ENCODE measurements around the gene SPTB. TPM values are rescaled to one million over a fixed set of nuclear protein-coding genes. Genes with fewer than 3 reads are reported as not detected.

SPTB gene
- polyA plus RNA-seq, 4 donors = 13.1 to 19.2 (median 15.3) TPM

DNA sequence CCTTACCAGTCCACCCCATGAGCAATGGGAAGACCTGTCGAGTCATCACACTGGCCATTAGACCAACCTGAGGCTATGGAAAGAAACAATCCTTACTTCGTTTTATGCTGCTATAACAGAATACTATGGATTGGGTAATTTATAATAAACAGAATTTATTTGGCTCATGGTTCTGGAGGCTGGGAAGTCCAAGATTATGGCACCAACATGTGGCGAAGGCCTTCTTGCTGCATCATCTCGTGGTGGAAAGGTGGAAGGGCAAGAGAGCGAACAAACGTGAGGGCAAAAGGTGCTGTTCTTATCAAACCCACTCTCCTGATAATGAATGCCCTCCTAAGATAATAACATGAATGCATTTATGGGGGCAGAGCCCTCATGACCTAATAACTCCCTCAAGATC is 9.6 kb upstream of the SPTB start:
- DNase-seq (ENCODE audit: low read depth in 4 of 4, low spot score in 2 of 4) = no peak

DNA sequence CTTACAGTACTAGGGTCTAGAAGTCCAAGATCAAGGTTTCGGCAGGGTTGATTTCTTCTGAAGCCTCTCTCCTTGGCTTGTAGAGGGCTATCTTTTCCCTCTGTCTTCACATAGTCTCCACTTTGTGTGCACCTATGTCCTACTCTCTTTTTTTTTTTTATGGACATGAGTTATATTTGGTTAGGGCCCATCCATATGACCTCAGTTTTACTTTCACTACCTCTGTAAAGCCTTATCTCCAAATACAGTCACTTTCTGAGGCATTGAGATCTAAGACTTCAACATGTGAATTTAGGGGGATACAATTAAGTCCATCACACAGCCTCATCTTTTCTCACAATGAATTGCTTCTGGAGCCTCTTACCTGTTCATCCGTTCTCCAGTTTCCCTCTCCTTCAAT is 5.9 kb upstream of the SPTB start:
- DNase-seq (ENCODE audit: low read depth in 4 of 4, low spot score in 2 of 4) = no peak

DNA sequence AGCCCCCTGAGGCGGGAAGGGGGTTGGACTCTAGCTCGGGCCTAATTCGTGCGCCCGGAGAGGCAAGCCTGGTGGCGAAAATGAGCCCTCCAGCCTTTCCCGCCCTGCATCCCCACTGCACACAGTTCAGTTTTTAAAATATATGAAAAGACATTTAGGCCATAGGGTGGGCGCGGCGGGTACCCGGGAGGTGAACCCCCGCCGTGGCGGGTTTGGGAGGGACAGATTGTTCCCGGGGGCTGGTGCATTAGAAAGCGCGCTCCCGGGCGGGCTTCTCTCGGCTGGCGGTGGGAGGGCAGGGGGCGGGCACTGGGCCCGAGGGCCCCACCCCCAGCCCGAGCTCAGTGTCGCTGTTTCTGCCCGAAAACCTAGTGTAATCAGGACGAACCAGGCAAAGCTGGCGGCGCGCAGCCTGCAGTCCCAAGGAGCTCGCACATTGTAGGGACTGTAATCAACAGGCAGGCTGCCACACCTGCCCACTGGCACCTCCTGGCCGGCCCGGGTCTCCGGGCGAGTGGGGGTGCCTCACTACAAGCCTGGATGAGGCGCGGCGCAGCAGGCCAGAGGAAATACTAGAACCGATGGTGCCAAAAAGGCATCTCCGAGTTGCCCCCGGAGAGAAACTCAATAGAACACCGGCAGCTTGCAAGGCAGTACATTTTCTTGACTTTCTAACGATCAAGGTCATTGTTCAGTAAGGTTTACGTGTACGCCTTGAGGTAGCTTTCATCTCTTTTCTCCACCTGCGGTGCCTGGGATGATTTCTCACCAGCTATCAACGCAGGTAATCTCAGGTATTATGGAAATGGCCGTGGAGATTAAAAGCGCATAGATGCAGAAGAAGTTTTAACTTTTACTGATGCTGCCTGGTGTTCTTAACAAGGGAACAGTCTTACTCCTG is 764 bp upstream of the SPTB start:
- DNase-seq (ENCODE audit: low read depth in 4 of 4, low spot score in 2 of 4) = no peak

DNA sequence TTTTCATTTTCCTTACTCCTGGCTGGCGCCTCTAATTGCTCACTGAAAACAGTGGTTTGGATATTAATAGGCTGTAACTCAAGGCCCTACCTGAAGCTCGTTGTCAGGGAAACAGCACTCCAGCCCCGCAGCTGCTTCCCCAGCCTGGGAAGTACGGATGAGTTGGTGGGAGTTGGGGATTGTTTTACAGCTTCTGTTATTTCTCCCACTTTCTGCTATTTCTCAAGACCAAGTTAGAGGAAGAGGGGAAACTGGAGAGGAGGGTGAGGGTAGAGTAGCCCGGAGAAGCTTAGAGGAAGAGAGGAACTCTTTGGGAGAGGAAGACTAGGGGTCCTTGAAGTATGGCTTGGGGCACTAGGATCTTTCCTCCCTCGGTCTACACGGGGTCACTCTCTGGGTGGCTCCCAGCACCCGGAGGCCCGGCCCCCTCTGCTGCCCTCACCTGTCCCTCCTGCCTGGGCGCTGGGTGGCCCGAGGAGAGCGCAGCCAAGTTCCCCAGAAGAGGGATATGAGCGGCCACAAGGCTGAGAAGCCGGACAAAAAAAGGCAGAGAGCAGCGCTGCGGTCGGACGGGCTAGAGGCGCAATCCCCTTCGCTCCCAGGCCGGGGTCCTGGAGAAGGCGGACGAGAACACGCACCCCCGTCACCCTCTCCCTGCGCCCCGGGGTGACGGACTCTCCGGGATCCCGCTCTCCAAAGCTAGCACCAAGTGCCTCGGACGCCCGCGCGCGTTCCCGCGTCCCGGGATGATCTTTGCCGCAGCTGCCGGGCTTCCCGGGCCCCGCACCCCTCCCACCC is 671 bp downstream of the SPTB start:
- DNase-seq (ENCODE audit: low read depth in 4 of 4, low spot score in 2 of 4) = no peak

DNA sequence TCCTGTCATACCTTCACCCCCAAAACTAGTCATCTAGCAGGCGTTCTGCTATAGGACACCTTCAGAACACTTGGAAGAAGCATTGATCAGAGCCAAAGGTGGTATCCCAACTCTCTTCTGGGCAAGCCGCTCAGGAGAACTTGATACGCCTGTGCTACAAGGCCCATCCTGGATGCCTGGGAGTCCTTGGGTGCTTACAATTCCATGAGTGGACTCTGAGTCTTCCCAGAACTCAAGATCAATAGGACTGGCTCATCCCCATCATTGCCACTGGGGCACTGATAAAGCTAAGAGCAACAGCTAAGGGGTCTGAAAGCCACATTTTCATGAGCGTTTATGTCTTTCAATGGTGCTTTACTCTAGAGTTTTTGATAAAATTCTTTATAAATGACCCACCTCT is 1.9 kb downstream of the SPTB start:
- no peak for DNase-seq (ENCODE audit: low read depth in 4 of 4, low spot score in 2 of 4)

DNA sequence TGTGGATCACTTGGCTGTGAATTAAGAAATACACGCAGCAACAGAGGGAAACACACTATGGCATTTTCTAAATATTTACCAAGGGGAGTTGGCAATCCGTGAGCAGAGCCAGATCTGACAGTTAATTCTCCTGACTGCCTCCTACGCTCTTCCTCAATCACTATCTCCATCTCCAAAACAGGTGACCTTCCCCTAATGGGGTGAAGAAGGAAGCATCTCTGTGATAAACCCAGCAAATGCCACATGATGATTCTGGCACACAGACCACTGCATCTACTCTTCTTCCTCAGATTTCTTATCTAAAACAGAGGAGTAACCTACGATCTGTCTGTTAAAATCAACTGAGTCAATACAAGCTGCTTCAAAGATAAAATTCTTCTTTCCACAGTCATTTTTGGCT is 4.4 kb downstream of the SPTB start:
- no peak for DNase-seq (ENCODE audit: low read depth in 4 of 4, low spot score in 2 of 4)

DNA sequence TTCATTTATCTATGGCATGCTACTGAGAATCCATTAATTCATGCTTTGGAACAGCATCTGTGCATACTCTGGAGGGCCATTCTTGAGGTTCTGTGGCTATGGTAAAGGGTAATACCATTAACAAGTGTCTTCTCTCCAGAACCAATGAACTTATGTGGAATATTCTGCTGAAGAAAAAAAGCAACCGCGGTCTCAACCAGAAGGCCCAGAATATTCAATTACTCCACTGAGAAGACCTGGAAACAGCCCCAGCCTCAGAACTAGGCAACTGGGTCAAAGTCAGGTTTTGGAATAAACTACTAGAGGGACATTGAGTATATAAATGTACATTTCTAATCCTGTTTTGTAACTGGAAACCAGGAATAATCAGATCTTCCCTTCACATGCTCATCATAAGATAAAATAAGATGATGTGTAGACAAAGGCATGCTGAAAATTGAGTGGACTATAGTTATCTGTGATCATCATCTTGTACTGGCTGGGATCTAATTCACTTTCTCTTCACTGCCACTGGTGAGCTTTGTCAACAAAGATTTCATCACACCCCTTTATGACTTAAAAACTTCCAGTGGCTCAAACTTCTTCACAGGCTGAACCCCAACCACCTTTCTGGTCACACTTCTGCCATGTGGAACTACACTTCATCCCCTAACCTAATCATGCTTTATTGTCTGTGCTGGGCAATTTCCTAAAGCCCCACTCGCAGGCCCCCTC is 6.0 kb downstream of the SPTB start:
- DNase-seq (ENCODE audit: low read depth in 4 of 4, low spot score in 2 of 4) = no peak

DNA sequence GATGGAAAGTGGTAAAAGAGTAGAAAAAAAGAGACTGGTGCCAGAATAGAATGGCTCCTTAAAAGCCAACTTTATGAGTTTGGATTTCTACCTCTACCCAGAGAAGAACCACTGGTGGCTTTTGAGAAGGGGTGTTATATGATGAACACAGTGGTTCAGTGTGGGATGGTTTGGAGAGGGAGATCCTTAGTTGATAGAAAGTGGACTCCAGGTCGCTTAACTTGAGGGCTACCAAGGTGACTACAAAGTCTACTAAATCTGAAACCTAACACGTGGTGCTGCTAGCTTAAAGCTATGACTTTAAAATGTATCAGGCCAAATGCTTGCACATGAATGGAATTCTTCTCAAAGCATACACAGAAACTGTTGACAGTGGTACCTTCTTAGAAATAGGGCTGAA is 8.4 kb downstream of the SPTB start:
- no peak for DNase-seq (ENCODE audit: low read depth in 4 of 4, low spot score in 2 of 4)

DNA sequence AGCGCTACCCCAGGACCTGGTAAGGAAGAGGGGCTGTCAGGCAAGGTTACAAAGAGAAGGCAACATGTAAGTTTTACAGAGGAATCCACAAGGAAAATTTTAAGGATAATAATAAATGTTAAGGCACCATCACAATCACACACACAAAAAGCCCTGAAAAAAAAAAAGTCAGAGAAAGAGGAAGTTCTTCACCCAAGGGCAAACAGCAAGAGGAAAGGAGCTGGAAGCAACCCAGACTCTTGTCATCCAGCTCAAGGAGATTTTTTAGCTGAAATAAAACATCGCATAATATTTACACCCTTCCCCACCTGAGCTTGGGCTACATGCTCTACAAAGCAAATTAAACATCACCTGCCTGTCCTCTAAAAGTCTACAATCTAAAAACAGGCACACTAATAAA is 9.5 kb downstream of the SPTB start:
- no peak for DNase-seq (ENCODE audit: low read depth in 4 of 4, low spot score in 2 of 4)

DNA sequence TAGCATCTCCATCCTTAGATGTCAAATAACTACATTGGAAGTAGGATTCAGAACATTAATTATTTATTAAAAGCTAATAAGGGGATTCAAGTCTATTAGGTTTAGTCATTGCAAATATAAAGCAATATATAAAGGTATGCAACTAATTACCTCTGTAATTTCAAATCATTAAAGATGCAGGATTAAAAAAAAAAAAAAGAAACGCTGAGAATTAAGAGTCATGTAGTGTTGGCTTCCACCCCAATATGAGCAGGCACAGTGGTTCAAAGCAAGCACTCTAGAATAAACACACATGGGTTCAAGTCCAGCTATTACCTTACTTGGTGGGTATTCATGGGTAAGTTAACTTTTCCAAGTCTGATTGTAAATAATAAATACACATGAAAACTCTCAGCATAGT is 10.9 kb downstream of the SPTB start:
- DNase-seq (ENCODE audit: low read depth in 4 of 4, low spot score in 2 of 4) = no peak

DNA sequence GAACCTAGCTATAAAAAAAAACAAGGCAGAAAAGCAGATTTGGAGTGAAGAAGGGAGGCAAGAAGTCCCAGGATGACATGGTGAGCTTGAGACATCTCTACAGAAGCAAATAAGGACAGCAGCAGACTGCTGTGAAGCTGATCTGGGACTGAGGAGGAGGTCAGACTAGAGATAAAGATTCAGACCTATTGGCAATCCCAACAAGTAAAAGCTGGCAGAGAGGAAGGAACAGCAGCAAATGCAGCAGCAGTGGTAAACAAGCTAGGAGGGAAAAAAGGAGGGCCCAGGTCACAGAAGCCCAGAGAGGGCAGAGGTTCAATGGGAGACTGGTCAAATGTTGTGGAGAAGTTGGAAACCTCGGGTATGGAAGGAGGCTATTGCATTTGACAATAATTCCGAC is 11.3 kb downstream of the SPTB start:
- DNase-seq (ENCODE audit: low read depth in 4 of 4, low spot score in 2 of 4) = no peak

DNA sequence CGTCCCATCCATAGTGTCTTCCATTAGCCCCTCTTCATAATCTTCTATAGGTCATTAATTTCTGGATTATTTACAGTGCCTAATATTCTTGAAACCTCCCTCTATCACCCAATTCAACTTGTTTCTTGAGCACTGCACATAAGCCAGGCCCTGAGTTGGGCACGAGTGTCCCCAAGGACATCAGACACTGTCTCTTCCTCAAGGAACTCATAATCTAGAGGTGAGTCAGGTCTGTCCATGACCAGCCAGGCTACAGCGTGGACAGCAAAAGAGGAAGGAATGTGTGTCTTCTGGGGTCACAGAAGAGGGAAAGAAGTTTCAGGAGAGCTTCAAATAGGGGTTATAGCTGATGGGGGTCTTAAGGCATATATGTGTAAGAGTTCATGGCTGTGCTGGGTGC is 12.5 kb downstream of the SPTB start:
- no peak for DNase-seq (ENCODE audit: low read depth in 4 of 4, low spot score in 2 of 4)

DNA sequence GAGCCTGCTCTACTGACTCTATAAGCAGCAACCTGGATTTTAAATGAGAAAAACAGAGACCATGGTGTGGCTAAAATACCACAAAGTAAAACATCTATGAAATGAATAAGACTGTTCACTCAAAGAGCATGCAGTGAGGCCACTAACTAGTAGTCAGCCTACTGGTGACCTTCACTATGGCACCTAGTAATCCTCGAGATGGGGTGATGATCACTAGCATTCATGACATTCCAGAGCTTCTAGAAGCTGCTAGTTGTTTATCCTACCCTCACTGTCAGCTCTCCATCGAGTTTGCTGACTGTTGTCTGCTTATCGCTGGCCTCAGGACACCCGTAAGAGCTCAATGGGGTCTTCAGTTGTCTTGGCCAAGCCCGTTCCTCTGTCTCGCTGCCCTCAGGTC is 13.7 kb downstream of the SPTB start:
- no peak for DNase-seq (ENCODE audit: low read depth in 4 of 4, low spot score in 2 of 4)

DNA sequence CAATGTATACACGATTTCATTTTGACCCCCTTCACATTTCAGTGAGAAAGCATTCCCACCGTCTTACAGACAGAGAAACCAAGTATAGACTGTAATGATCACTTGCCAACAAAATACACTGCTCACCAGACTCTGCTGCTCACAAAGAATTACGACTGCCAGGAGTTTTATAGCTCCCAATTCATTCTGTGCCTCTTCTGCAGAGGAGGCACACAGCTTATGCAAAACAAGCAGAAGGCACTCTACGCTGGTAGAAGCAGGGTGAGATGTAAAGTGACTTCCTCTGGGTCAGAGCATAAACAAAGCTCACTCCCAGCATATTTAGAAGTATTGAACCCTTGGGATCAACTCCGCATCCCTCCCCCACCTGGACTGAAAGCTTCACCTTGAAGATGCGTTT is 14.6 kb downstream of the SPTB start:
- DNase-seq (ENCODE audit: low read depth in 4 of 4, low spot score in 2 of 4) = no peak

DNA sequence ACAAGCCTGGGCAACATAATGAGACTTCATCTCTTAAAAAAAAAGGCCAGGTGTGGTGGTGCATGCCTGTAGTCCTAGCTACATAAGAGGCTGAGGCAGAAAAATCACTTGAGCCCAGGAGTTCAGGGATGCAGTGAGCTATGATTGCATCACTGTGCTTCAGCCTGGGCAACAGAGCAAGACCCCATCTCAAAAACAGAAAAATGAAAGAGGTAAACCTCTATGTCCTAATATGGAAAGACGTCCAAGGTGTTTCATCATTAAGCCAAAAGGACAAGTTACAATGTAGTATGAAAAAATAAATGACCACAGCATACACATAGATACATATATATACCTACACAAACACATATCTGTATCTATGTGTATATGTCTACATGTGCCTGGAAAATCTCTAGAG is 15.4 kb downstream of the SPTB start:
- DNase-seq (ENCODE audit: low read depth in 4 of 4, low spot score in 2 of 4) = no peak

DNA sequence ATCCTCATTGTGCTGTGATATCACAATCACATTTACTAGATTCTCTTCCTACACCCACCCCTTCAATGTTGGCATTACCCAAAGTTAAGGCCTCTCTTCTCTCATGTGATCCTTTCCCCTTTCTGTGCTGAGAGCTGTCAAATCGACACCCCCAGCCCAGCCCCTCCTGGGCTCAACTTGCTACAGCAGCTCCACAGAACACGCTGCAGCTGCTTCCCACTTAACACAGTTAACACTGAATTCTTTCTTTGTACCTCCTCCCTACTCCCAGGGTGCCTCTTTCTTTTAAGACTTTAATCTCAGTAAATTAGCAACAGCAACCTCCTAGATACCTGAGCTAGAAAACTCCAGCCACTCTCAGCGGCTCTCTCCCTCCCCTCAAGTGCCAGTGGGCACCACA is 17.8 kb downstream of the SPTB start:
- no peak for DNase-seq (ENCODE audit: low read depth in 4 of 4, low spot score in 2 of 4)

DNA sequence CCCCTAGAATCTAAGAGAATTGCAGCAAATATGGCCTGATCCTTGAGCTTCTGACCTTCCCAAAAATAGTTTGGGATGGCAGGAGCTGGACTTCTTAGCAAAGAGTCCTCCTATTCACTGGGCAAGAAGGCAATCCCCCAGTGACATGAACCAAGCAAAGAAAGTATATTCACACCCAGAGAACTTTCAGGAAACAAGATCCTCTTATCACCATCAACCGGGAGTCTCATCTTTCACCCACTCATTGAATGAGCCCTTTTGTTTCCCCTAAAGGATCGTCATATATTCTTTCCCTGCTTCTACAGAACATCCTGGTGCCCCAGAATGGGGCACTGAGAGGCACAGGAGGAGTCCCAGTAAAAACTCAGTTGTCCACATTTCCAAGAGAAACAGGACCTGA is 19.7 kb downstream of the SPTB start:
- DNase-seq (ENCODE audit: low read depth in 4 of 4, low spot score in 2 of 4) = no peak

DNA sequence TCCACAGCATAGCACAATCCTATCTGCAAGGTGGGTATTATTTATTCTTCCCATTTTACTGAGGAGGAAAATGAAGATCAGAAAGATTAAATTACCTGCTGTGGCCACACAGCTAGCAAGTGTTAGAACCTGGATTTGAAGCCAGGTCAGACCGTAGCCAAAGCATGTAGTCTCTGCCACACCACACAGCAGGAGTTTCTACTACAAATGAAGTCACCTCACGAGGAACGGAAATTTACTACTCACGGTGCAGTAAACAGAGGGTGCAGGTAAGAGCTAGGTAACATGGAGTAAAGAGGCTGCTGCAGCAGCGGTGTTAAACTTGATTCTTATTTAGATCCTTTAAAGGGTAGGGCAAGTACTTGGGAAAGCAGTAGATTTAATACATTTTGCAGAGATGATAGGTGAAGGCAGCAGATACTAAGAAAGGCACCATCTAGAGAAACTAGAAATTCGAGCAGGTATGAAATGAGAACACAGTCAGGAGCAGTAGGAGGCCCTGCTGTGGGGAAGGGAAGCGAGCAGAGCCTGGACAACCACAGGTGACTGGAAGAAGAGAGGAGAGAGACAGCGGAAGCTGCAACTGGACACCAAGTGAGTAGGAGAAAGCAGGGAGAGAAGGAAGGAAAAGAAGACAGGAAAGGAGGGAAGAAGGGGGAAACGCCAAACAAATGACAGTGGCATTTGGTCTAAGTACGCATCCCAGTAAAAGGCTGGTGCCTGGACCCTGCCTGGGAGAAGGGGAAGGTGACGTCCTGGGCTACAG is 21.5 kb downstream of the SPTB start:
- DNase-seq (ENCODE audit: low read depth in 4 of 4, low spot score in 2 of 4) = no peak

DNA sequence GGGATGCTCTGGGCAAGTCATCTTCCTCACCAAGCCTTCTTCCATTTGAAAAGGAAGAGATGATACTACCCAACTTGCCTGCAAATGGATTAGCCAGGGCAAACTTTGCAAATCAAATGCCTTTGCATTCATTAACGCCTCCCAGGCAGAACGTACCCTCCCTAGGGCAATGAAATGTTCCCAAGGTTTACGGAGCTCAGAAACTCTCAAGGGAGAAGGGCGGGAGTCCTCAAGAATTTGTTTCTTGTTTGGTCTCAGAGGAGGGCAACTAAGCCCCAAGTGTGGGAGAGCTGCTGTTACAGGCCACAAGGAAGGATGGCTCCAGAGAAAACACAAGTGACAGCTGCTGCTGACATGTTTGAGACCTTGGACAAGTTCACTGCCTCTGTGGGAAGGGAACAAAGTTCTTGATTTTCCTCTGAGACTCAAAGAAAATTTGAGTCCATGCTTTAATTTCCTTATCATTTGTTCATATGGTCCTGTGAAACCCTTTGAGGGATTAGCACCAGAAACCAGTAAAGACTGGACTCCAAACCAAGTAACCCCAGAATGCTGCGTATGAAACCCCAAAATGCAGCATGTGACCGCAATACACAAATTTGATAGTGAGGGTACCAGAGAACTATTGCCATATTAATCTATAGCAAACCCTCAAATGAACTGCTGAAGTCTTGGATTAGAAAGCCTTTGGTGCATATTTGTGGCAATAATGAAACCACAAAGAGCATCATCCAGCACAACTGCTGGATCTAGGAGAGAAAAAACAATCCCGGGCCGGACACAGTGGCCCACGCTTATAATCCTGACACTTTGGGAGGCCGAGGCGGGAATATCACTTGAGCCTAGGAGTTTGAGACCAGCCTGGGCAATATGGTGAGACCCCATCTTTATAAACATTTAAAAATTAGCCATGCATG is 22.9 kb downstream of the SPTB start:
- no peak for DNase-seq (ENCODE audit: low read depth in 4 of 4, low spot score in 2 of 4)
